Measurements from ENCODE around the gene SLC6A6.

DNA sequence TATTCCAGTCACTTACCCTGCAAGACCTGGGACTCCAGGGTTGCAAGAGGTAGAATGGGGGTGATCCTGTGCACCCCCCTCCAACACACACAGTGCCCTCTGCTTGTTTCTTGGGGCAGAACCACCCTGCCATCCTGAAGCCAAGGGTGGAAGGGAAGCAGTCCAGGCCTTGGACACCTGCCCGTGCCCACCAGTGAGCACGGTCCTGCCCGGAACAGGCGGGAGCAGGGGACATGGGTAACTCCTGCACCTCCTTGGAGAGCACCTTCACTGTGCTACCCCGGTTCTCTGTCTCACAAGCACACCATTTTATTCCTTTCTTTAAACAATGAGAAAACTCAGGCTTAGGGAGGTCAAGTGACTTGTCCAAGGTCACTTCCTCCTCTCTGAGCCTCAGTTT, 57.0 kb downstream of the SLC6A6 start:
- TF ChIP-seq, protein P1, sequence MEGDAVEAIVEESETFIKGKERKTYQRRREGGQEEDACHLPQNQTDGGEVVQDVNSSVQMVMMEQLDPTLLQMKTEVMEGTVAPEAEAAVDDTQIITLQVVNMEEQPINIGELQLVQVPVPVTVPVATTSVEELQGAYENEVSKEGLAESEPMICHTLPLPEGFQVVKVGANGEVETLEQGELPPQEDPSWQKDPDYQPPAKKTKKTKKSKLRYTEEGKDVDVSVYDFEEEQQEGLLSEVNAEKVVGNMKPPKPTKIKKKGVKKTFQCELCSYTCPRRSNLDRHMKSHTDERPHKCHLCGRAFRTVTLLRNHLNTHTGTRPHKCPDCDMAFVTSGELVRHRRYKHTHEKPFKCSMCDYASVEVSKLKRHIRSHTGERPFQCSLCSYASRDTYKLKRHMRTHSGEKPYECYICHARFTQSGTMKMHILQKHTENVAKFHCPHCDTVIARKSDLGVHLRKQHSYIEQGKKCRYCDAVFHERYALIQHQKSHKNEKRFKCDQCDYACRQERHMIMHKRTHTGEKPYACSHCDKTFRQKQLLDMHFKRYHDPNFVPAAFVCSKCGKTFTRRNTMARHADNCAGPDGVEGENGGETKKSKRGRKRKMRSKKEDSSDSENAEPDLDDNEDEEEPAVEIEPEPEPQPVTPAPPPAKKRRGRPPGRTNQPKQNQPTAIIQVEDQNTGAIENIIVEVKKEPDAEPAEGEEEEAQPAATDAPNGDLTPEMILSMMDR (IDR thresholded peaks at IDR 0.05; ENCODE audit: low read depth, low read length, missing input control) = no peak
- TF ChIP-seq RAD21 (IDR thresholded peaks at IDR 0.05) (no peak), TAF1 (conservative IDR thresholded peaks at IDR 0.05) (no peak), NR2F2 (IDR thresholded peaks at IDR 0.05) (no peak), GABPA (IDR thresholded peaks at IDR 0.05 in 1 of 2, conservative IDR thresholded peaks at IDR 0.05 in 1 of 2) (no peak)

All from liver (tissue), 3 donors.